HG03521 (cell line): Measurements from ENCODE around the gene REG1A.

ENCODE experiments used
- ATAC-seq: cut with Tn5 transposase; IDR thresholded peaks from one replicate; pipeline ENCODE4 v1.9.1; 2021; ENCODE audit warnings: mild to moderate bottlenecking, moderate library complexity; ENCODE audit not compliant: unreplicated experiment

REG1A gene

GRCh38 chr2:79120194-79120713 is at the start of gene REG1A:
REG1A (plus strand) TSS chr2:79120488; CDS start chr2:79120862, 374 bp downstream.
- ATAC-seq, result no peak

- ATAC-seq, result no peak
Measured at GRCh38 chr2:79071078-79071477, 49.2 kb upstream of the REG1A start.

- no peak for ATAC-seq
Measured at GRCh38 chr2:79082987-79083386, 37.3 kb upstream of the REG1A start.

- ATAC-seq, result no peak
Measured at GRCh38 chr2:79083597-79084251, 36.6 kb upstream of the REG1A start.

GRCh38 chr2:79084495-79085135 is 35.7 kb upstream of the REG1A start:
- no peak for ATAC-seq

GRCh38 chr2:79085382-79085781 is 34.9 kb upstream of the REG1A start:
- no peak for ATAC-seq

- ATAC-seq, result no peak
Measured at GRCh38 chr2:79086255-79086654, 34.0 kb upstream of the REG1A start.

GRCh38 chr2:79087785-79088364 is 32.4 kb upstream of the REG1A start, which contains the start of gene REG1B:
REG1B (minus strand) TSS chr2:79087993; CDS start chr2:79087612, 381 bp downstream.
- ATAC-seq, result no peak

- no peak for ATAC-seq
Measured at GRCh38 chr2:79090693-79091092, 29.6 kb upstream of the REG1A start.

GRCh38 chr2:79097843-79098242 is 22.4 kb upstream of the REG1A start:
- no peak for ATAC-seq

- no peak for ATAC-seq
Measured at GRCh38 chr2:79099140-79099686, 21.1 kb upstream of the REG1A start.

- no peak for ATAC-seq
Measured at GRCh38 chr2:79100285-79100684, 20.0 kb upstream of the REG1A start.

GRCh38 chr2:79101024-79101423 is 19.3 kb upstream of the REG1A start:
- ATAC-seq, result no peak

GRCh38 chr2:79103214-79103613 is 17.1 kb upstream of the REG1A start:
- no peak for ATAC-seq

GRCh38 chr2:79105259-79105658 is 15.0 kb upstream of the REG1A start:
- no peak for ATAC-seq

GRCh38 chr2:79112269-79112668 is 8.0 kb upstream of the REG1A start:
- ATAC-seq, result no peak

- no peak for ATAC-seq
Measured at GRCh38 chr2:79114797-79115494, 5.3 kb upstream of the REG1A start.

GRCh38 chr2:79116997-79117928 is 3.0 kb upstream of the REG1A start:
- no peak for ATAC-seq

- ATAC-seq, result no peak
Measured at GRCh38 chr2:79122676-79123075, 2.4 kb downstream of the REG1A start.
